Neutrophil (primary cell): ENCODE data around the gene RAB40C.
A peak's percentile ranks its signal among the peaks of the same experiment; 100 is the strongest.

ENCODE experiments used
- H3K27ac ChIP-seq: fragments of 200-600 bp; sonication (generic); 2 replicates; pipeline ENCODE4 v1.5.1; 2016; ENCODE audit warnings: mild to moderate bottlenecking, moderate library complexity
- H3K27me3 ChIP-seq: fragments of 200-600 bp; sonication (generic); 2 replicates; pipeline ENCODE4 v1.6.0; 2016; ENCODE audit warnings: mild to moderate bottlenecking
- H3K36me3 ChIP-seq: fragments of 200-600 bp; sonication (generic); 2 replicates; pipeline ENCODE4 v1.5.1; 2017
- H3K4me1 ChIP-seq, 2 experiments: fragments of 200-600 bp in 1 of 2; sonication (generic) in 1 of 2; 1 replicate in 1 of 2; 2 replicates in 1 of 2; pipeline versions ENCODE4 v1.5.1 to v1.6.1; 2013 to 2016; ENCODE audit warnings: low read depth in 1 of 2, low read length in 1 of 2, mild to moderate bottlenecking in 1 of 2, moderate library complexity in 1 of 2; ENCODE audit not compliant: control insufficient read depth in 1 of 2, insufficient read depth in 1 of 2
- H3K4me3 ChIP-seq, 2 experiments: fragments of 200-600 bp in 1 of 2; sonication (generic) in 1 of 2; 1 replicate in 1 of 2; 2 replicates in 1 of 2; pipeline ENCODE4 v1.5.1; 2013 to 2016; ENCODE audit warnings: low read depth in 1 of 2, low read length in 1 of 2, mild to moderate bottlenecking in 1 of 2, moderate library complexity in 1 of 2
- H3K9me3 ChIP-seq: fragments of 200-600 bp; sonication (generic); 2 replicates; pipeline ENCODE4 v1.5.1; 2016
- TF ChIP-seq, protein P1 (sequence below): fragments of 200-600 bp; sonication (generic); IDR thresholded peaks from 2 replicates; pipeline ENCODE4 v1.5.1; 2016; ENCODE audit warnings: antibody characterized with exemption

The RAB40C gene

GRCh38 chr16:640614-641013 is 50.7 kb downstream of the RAB40C start:
- Histone ChIP-seq H3K9me3 (no peaks in the 10 kb centered on the region), H3K36me3 (no peaks in the 10 kb centered on the region), H3K4me3 (no peak overlapping the region), H3K4me1 (peaks cover 34 to 48% of the 10 kb centered on the region in 2 experiments), H3K27ac (no peak overlapping the region), H3K27me3 (no peaks in the 10 kb centered on the region)
- TF ChIP-seq, protein P1, sequence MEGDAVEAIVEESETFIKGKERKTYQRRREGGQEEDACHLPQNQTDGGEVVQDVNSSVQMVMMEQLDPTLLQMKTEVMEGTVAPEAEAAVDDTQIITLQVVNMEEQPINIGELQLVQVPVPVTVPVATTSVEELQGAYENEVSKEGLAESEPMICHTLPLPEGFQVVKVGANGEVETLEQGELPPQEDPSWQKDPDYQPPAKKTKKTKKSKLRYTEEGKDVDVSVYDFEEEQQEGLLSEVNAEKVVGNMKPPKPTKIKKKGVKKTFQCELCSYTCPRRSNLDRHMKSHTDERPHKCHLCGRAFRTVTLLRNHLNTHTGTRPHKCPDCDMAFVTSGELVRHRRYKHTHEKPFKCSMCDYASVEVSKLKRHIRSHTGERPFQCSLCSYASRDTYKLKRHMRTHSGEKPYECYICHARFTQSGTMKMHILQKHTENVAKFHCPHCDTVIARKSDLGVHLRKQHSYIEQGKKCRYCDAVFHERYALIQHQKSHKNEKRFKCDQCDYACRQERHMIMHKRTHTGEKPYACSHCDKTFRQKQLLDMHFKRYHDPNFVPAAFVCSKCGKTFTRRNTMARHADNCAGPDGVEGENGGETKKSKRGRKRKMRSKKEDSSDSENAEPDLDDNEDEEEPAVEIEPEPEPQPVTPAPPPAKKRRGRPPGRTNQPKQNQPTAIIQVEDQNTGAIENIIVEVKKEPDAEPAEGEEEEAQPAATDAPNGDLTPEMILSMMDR: no peak

- Histone ChIP-seq H3K4me1 (peaks cover 30 to 42% of the 10 kb centered on the region in 2 experiments), H3K4me3 (peak within 1 kb of the TSS; percentile 66 to 67), H3K9me3 (no peaks in the 10 kb centered on the region), H3K27me3 (no peaks in the 10 kb centered on the region), H3K27ac (peak within 1 kb of the TSS; percentile 89), H3K36me3 (no peaks in the 10 kb centered on the region)
- TF ChIP-seq, protein P1: no peak
Measured at GRCh38 chr16:641326-642188, 51.7 kb downstream of the RAB40C start, which contains the start of gene MCRIP2. Gene MCRIP2 (plus strand): TSS chr16:641828. CDS start chr16:641992, 164 bp downstream.

DNA sequence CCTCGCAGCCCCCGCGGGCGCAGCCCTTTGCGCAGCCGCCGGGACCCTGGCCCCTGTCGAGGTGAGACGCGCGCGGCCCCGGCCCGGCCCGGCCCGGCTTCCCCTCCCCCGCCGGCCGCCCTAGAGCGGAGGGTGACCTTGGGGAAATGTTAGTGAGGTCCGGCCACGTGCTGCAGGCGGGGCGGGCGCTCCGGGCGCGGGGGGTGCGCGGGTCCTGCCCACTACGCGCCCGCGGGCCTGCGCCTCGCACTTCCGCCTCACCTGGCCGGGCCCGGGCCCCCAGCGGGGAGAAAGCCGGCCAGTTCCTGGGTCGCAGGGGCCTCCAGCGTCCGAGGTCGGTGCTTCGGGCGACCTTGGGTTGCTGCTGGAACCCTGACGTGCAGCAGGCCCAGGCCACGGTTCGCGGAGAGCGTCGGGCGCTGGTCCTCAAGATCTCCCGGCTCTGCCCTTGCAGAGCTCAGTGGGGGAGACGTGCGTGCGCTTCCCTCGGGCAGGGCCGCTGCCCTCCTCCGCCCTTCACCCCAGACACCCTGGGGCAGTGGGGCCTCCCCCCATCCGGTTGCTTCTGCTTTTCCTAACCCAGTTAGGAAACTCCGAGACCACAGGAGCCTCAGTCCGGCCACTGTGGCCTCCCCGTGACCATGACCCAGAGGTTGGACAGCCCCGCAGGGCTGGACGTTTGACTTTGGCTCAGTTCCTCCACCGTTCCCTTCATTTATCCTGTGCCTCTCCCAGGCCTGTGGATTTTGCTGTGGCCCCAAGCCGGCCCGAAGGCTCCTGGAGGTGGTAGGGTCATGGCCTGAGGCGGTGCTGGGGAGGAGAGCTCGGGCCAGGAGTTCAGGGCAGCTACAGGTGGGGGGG is 52.6 kb downstream of the RAB40C start:
- H3K9me3 ChIP-seq: no peaks in the 10 kb centered on the region
- TF ChIP-seq, protein P1: no peak
- H3K27me3 ChIP-seq: no peaks in the 10 kb centered on the region
- peak overlapping the region; percentile 66 to 67 for H3K4me3 ChIP-seq
- H3K36me3 ChIP-seq: no peaks in the 10 kb centered on the region
- H3K4me1 ChIP-seq: peaks cover 27 to 33% of the 10 kb centered on the region in 2 experiments
- peak overlapping the region; percentile 89 for H3K27ac ChIP-seq

DNA sequence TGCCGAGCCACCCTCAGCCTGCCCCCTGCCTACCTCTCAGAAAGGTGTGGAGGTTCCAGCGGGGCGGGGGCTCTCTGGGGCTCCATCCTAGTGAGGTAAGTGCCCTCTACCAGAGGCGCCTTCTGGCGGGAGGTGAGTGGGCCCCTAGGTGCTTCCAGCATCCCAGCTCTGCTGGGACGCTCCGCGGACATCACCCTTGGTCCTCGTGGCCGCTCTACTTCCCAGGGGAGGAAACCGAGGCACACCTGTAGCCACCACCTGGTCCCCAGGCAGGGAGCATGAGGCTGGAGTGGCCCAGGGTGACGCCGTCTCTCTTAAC is 53.1 kb downstream of the RAB40C start:
- H3K9me3 ChIP-seq: no peaks in the 10 kb centered on the region
- H3K4me3 ChIP-seq: peak overlapping the region; percentile 66 to 67
- TF ChIP-seq, protein P1: no peak
- peaks cover 26 to 36% of the 10 kb centered on the region in 2 experiments for H3K4me1 ChIP-seq
- no peaks in the 10 kb centered on the region for H3K36me3 ChIP-seq
- peak overlapping the region; percentile 89 for H3K27ac ChIP-seq
- H3K27me3 ChIP-seq: no peaks in the 10 kb centered on the region

- Histone ChIP-seq H3K4me3 (no peak overlapping the region), H3K27me3 (no peaks in the 10 kb centered on the region)
- TF ChIP-seq, protein P1: no peak
Measured at GRCh38 chr16:644556-644955, 54.7 kb downstream of the RAB40C start.

More at GRCh38 chr16:644556-644955, 54.7 kb downstream of the RAB40C start:
- no peak overlapping the region for H3K27ac ChIP-seq
- H3K9me3 ChIP-seq: no peaks in the 10 kb centered on the region
- no peaks in the 10 kb centered on the region for H3K36me3 ChIP-seq
- H3K4me1 ChIP-seq: peaks cover 39 to 52% of the 10 kb centered on the region in 2 experiments
